Neural crest cell (in vitro differentiated cells): ENCODE results near the gene SLAMF9. TPM values are rescaled to one million over a fixed set of nuclear protein-coding genes. Genes with fewer than 3 reads are reported as not detected.
A peak's percentile ranks its signal among the peaks of the same experiment; 100 is the strongest.

ENCODE experiments used
- DNase-seq: peaks from one replicate; pipeline ENCODE4 v3.0.0; 2021; ENCODE audit warnings: low read depth, mixed read lengths, low spot score
- H3K27ac Mint-ChIP-seq: one replicate; pipeline ENCODE4 v1.8.0; 2021; ENCODE audit warnings: mild to moderate bottlenecking, mixed read lengths; ENCODE audit not compliant: unreplicated experiment
- H3K27me3 Mint-ChIP-seq: 2 replicates; pipeline ENCODE4 v1.8.0; 2021; ENCODE audit warnings: low read depth, mild to moderate bottlenecking, mixed read lengths
- H3K36me3 Mint-ChIP-seq: 2 replicates; pipeline ENCODE4 v1.8.0; 2021; ENCODE audit warnings: low read depth, mild to moderate bottlenecking, mixed read lengths
- H3K4me1 Mint-ChIP-seq: 2 replicates; pipeline ENCODE4 v1.8.0; 2021; ENCODE audit warnings: mixed read lengths
- H3K4me3 Mint-ChIP-seq: one replicate; pipeline ENCODE4 v1.8.0; 2021; ENCODE audit warnings: mild to moderate bottlenecking, mixed read lengths
- H3K9me3 Mint-ChIP-seq: 2 replicates; pipeline ENCODE4 v1.8.0; 2021; ENCODE audit warnings: mixed read lengths
- CTCF ChIP-seq: fragments of 200-600 bp; sonication (generic); conservative IDR thresholded peaks from 2 replicates; pipeline ENCODE4 v1.5.0; 2021; ENCODE audit warnings: antibody characterized with exemption, mild to moderate bottlenecking
- total RNA-seq: library from RNA; stranded (reverse); gene quantifications from 2 replicates; pipeline ENCODE4 v1.2.1, GENCODE V29; 2021

SLAMF9 gene
- total RNA-seq, 1 donor from 2014 or later, result not detected

GRCh38 chr1:159931795-159932173 is 22.3 kb downstream of the SLAMF9 start:
- no peaks in the 10 kb centered on the region for H3K9me3 Mint-ChIP-seq
- DNase-seq, result no peak
- no peak overlapping the region for H3K27ac Mint-ChIP-seq
- no peaks in the 10 kb centered on the region for H3K27me3 Mint-ChIP-seq
- TF ChIP-seq CTCF, result no peak
- no peak overlapping the region for H3K4me3 Mint-ChIP-seq
- peaks cover 5% of the 10 kb centered on the region for H3K4me1 Mint-ChIP-seq
- H3K36me3 Mint-ChIP-seq, result no peaks in the 10 kb centered on the region

- no peak for TF ChIP-seq CTCF
- DNase-seq, result no peak
- H3K27ac Mint-ChIP-seq, result no peak overlapping the region
- H3K4me3 Mint-ChIP-seq, result no peak overlapping the region
- no peaks in the 10 kb centered on the region for H3K36me3 Mint-ChIP-seq
- H3K9me3 Mint-ChIP-seq, result no peaks in the 10 kb centered on the region
- no peaks in the 10 kb centered on the region for H3K27me3 Mint-ChIP-seq
- peaks cover 3% of the 10 kb centered on the region for H3K4me1 Mint-ChIP-seq
These were observed 22.8 kb downstream of the SLAMF9 start for GRCh38 chr1:159931101-159931794.

GRCh38 chr1:159930634-159931033 is 23.4 kb downstream of the SLAMF9 start:
- no peaks in the 10 kb centered on the region for H3K9me3 Mint-ChIP-seq
- H3K27me3 Mint-ChIP-seq, result peaks cover 1% of the 10 kb centered on the region
- no peak overlapping the region for H3K4me3 Mint-ChIP-seq
- H3K27ac Mint-ChIP-seq, result no peak overlapping the region
- H3K4me1 Mint-ChIP-seq, result peaks cover 9% of the 10 kb centered on the region
- H3K36me3 Mint-ChIP-seq, result no peaks in the 10 kb centered on the region
- no peak for DNase-seq
- no peak for TF ChIP-seq CTCF

GRCh38 chr1:159930216-159930615 is 23.8 kb downstream of the SLAMF9 start:
- DNase-seq, result no peak
- Mint-ChIP-seq H3K4me1 (peaks cover 13% of the 10 kb centered on the region), H3K27me3 (peaks cover 6% of the 10 kb centered on the region), H3K9me3 (no peaks in the 10 kb centered on the region), H3K4me3 (no peak overlapping the region), H3K36me3 (no peaks in the 10 kb centered on the region), H3K27ac (no peak overlapping the region)
- no peak for TF ChIP-seq CTCF

- Mint-ChIP-seq H3K27ac (peak overlapping the region; percentile 32), H3K27me3 (peaks cover 11% of the 10 kb centered on the region)
These were observed 24.6 kb downstream of the SLAMF9 start for GRCh38 chr1:159929155-159930051.

More at GRCh38 chr1:159929155-159930051, 24.6 kb downstream of the SLAMF9 start:
- Mint-ChIP-seq H3K36me3 (no peaks in the 10 kb centered on the region), H3K4me3 (no peak overlapping the region), H3K9me3 (no peaks in the 10 kb centered on the region), H3K4me1 (peaks cover 18% of the 10 kb centered on the region)
- no peak for TF ChIP-seq CTCF
- DNase-seq, result no peak
